OCI-LY7 (cell line): ENCODE measurements around the gene CLEC5A. TPM values are rescaled to one million over a fixed set of nuclear protein-coding genes. Genes with fewer than 3 reads are reported as not detected.
"Not testable (repeated sequence)": the region's sequence is repeated elsewhere in the genome, so short reads cannot be mapped to it uniquely, and the experiment has no call there.

Source experiments
- BruUV-seq: library from RNA; stranded (reverse); fragments of 400-500 nt; replicated peaks from 2 replicates; lab custom pipeline; 2021; lab: Mats Ljungman, UMichigan
- CTCF ChIA-PET: fragments of 300-600 bp; sonication (Branson Sonifier 250); formaldehyde crosslinking; loops from one replicate; lab custom pipeline; 2022; ENCODE audit warnings: antibody characterized with exemption; ENCODE audit not compliant: unreplicated experiment; lab: Charles Lee
- POLR2A ChIA-PET: fragments of 300-600 bp; sonication (Branson Sonifier 250); formaldehyde crosslinking; loops from one replicate; lab custom pipeline; 2022; ENCODE audit warnings: antibody characterized with exemption; lab: Charles Lee
- DNase-seq: peaks from one replicate; pipeline ENCODE4 v3.0.0-alpha.2; 2015; ENCODE audit warnings: low spot score
- H2AFZ ChIP-seq: fragments of 200-600 bp; sonication (generic), shearing (Covaris generic); 2 replicates; pipeline ENCODE4 v1.6.1; 2014; ENCODE audit warnings: mild to moderate bottlenecking, antibody characterized with exemption, low read length, moderate library complexity
- H3K27ac ChIP-seq: fragments of 200-600 bp; sonication (generic); 2 replicates; pipeline ENCODE4 v1.5.1; 2014; ENCODE audit warnings: mixed run types, low read depth, mild to moderate bottlenecking, moderate library complexity, low read length, inconsistent platforms; ENCODE audit not compliant: poor library complexity, severe bottlenecking
- H3K36me3 ChIP-seq: fragments of 200-600 bp; sonication (generic); 2 replicates; pipeline ENCODE4 v1.6.1; 2014; ENCODE audit warnings: mild to moderate bottlenecking, antibody characterized with exemption, low read length, moderate library complexity, mixed read lengths; ENCODE audit not compliant: insufficient read depth
- H3K4me1 ChIP-seq: fragments of 200-600 bp; sonication (generic); 2 replicates; pipeline ENCODE4 v1.5.1; 2014; ENCODE audit warnings: mild to moderate bottlenecking, low read length; ENCODE audit not compliant: insufficient read depth, poor library complexity, severe bottlenecking
- H3K4me2 ChIP-seq: fragments of 200-600 bp; sonication (generic); 2 replicates; pipeline ENCODE4 v1.6.1; 2014; ENCODE audit warnings: mild to moderate bottlenecking, low read length
- H3K4me3 ChIP-seq: fragments of 200-600 bp; sonication (generic); 2 replicates; pipeline ENCODE4 v1.5.1; 2014; ENCODE audit warnings: mild to moderate bottlenecking, low read depth, low read length; ENCODE audit not compliant: poor library complexity, severe bottlenecking
- H3K79me2 ChIP-seq: fragments of 200-600 bp; sonication (generic); 2 replicates; pipeline ENCODE4 v1.6.1; 2016; ENCODE audit warnings: low read depth, mild to moderate bottlenecking, low read length, moderate library complexity, mixed read lengths; ENCODE audit not compliant: insufficient read depth
- H3K9me2 ChIP-seq: fragments of 200-600 bp; sonication (generic); 2 replicates; pipeline ENCODE4 v1.6.1; 2016; ENCODE audit warnings: mild to moderate bottlenecking, low read length, mixed read lengths; ENCODE audit not compliant: insufficient read depth
- H3K9me3 ChIP-seq: fragments of 200-600 bp; sonication (generic); 2 replicates; pipeline ENCODE4 v1.6.1; 2014; ENCODE audit warnings: mild to moderate bottlenecking, mixed run types, low read length, mixed read lengths
- H4K20me1 ChIP-seq: fragments of 200-600 bp; sonication (generic); 2 replicates; pipeline ENCODE4 v1.6.1; 2014; ENCODE audit warnings: mild to moderate bottlenecking, antibody characterized with exemption, low read length, moderate library complexity, mixed read lengths; ENCODE audit not compliant: insufficient read depth
- CTCF ChIP-seq: fragments of 200-600 bp; sonication (generic); conservative IDR thresholded peaks from 2 replicates; pipeline ENCODE4 v1.5.1; 2014; ENCODE audit warnings: mild to moderate bottlenecking, antibody characterized with exemption, low read length, moderate library complexity, mixed read lengths
- EZH2phosphoT487 ChIP-seq: fragments of 200-600 bp; sonication (generic); IDR thresholded peaks from 2 replicates; pipeline ENCODE4 v1.6.1; 2018; ENCODE audit warnings: low read depth, borderline replicate concordance, mild to moderate bottlenecking, mixed run types, antibody characterized with exemption, low read length, moderate library complexity, mixed read lengths
- intact Hi-C: fragments of 100-400 bp; cut with micrococcal nuclease; formaldehyde crosslinking; loops from one replicate; pipeline ENCODE4 v1.10.0; 2022; ENCODE audit not compliant: unreplicated experiment
- total RNA-seq, 2 experiments: library from RNA; depleted of rRNA in 1 of 2; stranded (reverse); fragments of >200 nt in 1 of 2; shearing (Covaris generic) in 1 of 2; gene quantifications; 2 replicates each; pipeline ENCODE4 v1.2.3, GENCODE V29; 2014 to 2022

The CLEC5A gene
- total RNA-seq, 2 experiments from 2014 or later = not detected

GRCh38 chr7:141992156-141992555, 45.4 kb upstream of the CLEC5A start:
- CTCF ChIA-PET = no interaction called here
- H2AFZ ChIP-seq = no peak overlapping the region
- intact Hi-C loops = no loop called here
- BruUV-seq = no TSS peak
- TF ChIP-seq EZH2phosphoT487 (no peak), CTCF (no peak)
- no peaks in the 10 kb centered on the region for H3K9me2 ChIP-seq
- H3K4me2 ChIP-seq = no peak overlapping the region
- POLR2A ChIA-PET = interaction anchor here (1.0 kb wide), 1 partner anchor 114 kb away, joined by 5 read pairs; no protein-coding TSS in a partner anchor
- no peak for DNase-seq
- H3K9me3 ChIP-seq = no peaks in the 10 kb centered on the region
- no peaks in the 10 kb centered on the region for H3K4me1 ChIP-seq
- no peak overlapping the region for H3K4me3 ChIP-seq
- H3K27ac ChIP-seq = no peak overlapping the region
- no peaks in the 10 kb centered on the region for H3K79me2 ChIP-seq
- H3K36me3 ChIP-seq = no peaks in the 10 kb centered on the region
- no peaks in the 10 kb centered on the region for H4K20me1 ChIP-seq

- H3K9me2 ChIP-seq = no peaks in the 10 kb centered on the region
- CTCF ChIA-PET = no interaction called here
- H3K4me3 ChIP-seq = no peak overlapping the region
- no peak overlapping the region for H3K27ac ChIP-seq
- intact Hi-C loops = no loop called here
- POLR2A ChIA-PET = interaction anchor here (0.7 to 1.0 kb wide), 2 partner anchors 115 to 183 kb away, joined by 3 to 5 read pairs; no protein-coding TSS in a partner anchor
- no peaks in the 10 kb centered on the region for H3K36me3 ChIP-seq
- DNase-seq = no peak
- no peak overlapping the region for H3K4me2 ChIP-seq
- H3K79me2 ChIP-seq = no peaks in the 10 kb centered on the region
- no peaks in the 10 kb centered on the region for H3K4me1 ChIP-seq
- no peak overlapping the region for H2AFZ ChIP-seq
- no TSS peak for BruUV-seq
- H4K20me1 ChIP-seq = no peaks in the 10 kb centered on the region
- H3K9me3 ChIP-seq = no peaks in the 10 kb centered on the region
- no peak for TF ChIP-seq EZH2phosphoT487
- no peak for TF ChIP-seq CTCF
Observed at GRCh38 chr7:141991140-141991539, 44.4 kb upstream of the CLEC5A start.

GRCh38 chr7:141990011-141990725, 43.4 kb upstream of the CLEC5A start:
- no peak for TF ChIP-seq EZH2phosphoT487
- TF ChIP-seq CTCF = no peak
- DNase-seq = no peak
- Histone ChIP-seq H3K9me2 (no peaks in the 10 kb centered on the region), H3K9me3 (no peaks in the 10 kb centered on the region), H3K36me3 (no peaks in the 10 kb centered on the region), H3K27ac (no peak overlapping the region), H2AFZ (no peak overlapping the region), H4K20me1 (no peaks in the 10 kb centered on the region), H3K79me2 (no peaks in the 10 kb centered on the region), H3K4me2 (no peak overlapping the region), H3K4me1 (no peaks in the 10 kb centered on the region), H3K4me3 (no peak overlapping the region)
- ChIA-PET POLR2A (no interaction called here), CTCF (no interaction called here)
- BruUV-seq = no TSS peak
- intact Hi-C loops = no loop called here

GRCh38 chr7:141987803-141988202, 41.0 kb upstream of the CLEC5A start:
- H3K4me2 ChIP-seq, H4K20me1 ChIP-seq, H3K79me2 ChIP-seq, H3K27ac ChIP-seq, H2AFZ ChIP-seq, CTCF ChIA-PET, DNase-seq, BruUV-seq, H3K9me2 ChIP-seq, POLR2A ChIA-PET, H3K36me3 ChIP-seq, intact Hi-C loops, H3K9me3 ChIP-seq, H3K4me3 ChIP-seq, H3K4me1 ChIP-seq: not testable (repeated sequence)
